ENCODE data around the gene CXCR5. TPM values are rescaled to one million over a fixed set of nuclear protein-coding genes. Genes with fewer than 3 reads are reported as not detected.

The CXCR5 gene
- total and polyA plus RNA-seq, 7 donors = under 0.01 to 11.5 (median 0.23) TPM; not detected in 4

- H3K4me1 ChIP-seq = no peaks in the 10 kb centered on the region
- no peaks in the 10 kb centered on the region for H3K9me3 ChIP-seq
- no peaks in the 10 kb centered on the region for H3K36me3 ChIP-seq
- no peak overlapping the region for H3K27ac ChIP-seq
- 76 to 87% methylated on average over 4 of the region's 4 CpGs for WGBS, 2 donors
- no peak for DNase-seq
- no peak for TF ChIP-seq POLR2AphosphoS5 (IDR thresholded peaks at IDR 0.05)
- no peak for TF ChIP-seq POLR2A (IDR thresholded peaks at IDR 0.05)
- TF ChIP-seq EP300 (IDR thresholded peaks at IDR 0.05) = no peak
- no peak for TF ChIP-seq CTCF (IDR thresholded peaks at IDR 0.05)
- intact Hi-C loops (cut with DNase I) = no loop called here
- no peaks in the 10 kb centered on the region for H3K27me3 ChIP-seq
- H3K4me3 ChIP-seq = no peak overlapping the region
Measured at GRCh38 chr11:118856314-118856713, 27.4 kb upstream of the CXCR5 start.

GRCh38 chr11:118857385-118857784 is 26.3 kb upstream of the CXCR5 start:
- intact Hi-C loops (cut with DNase I) = no loop called here
- no peaks in the 10 kb centered on the region for H3K27me3 ChIP-seq
- WGBS, 2 donors = 76 to 92% methylated on average over 5 of the region's 5 CpGs

GRCh38 chr11:118859973-118860372 is 23.7 kb upstream of the CXCR5 start:
- intact Hi-C loops (cut with DNase I) = no loop called here
- WGBS, 2 donors = 71 to 77% methylated on average over 4 of the region's 4 CpGs
- H3K27ac ChIP-seq = no peak overlapping the region
- no peak for TF ChIP-seq POLR2AphosphoS5 (IDR thresholded peaks at IDR 0.05)
- TF ChIP-seq POLR2A (IDR thresholded peaks at IDR 0.05) = no peak
- no peak for TF ChIP-seq EP300 (IDR thresholded peaks at IDR 0.05)
- no peak for TF ChIP-seq CTCF (IDR thresholded peaks at IDR 0.05)
- no peaks in the 10 kb centered on the region for H3K36me3 ChIP-seq
- no peaks in the 10 kb centered on the region for H3K4me1 ChIP-seq
- H3K9me3 ChIP-seq = no peaks in the 10 kb centered on the region
- DNase-seq = no peak
- H3K27me3 ChIP-seq = no peaks in the 10 kb centered on the region
- H3K4me3 ChIP-seq = no peak overlapping the region

More at GRCh38 chr11:118857385-118857784, 26.3 kb upstream of the CXCR5 start:
- DNase-seq = no peak
- no peaks in the 10 kb centered on the region for H3K4me1 ChIP-seq
- H3K27ac ChIP-seq = no peak overlapping the region
- TF ChIP-seq POLR2AphosphoS5 (IDR thresholded peaks at IDR 0.05) = no peak
- no peak for TF ChIP-seq EP300 (IDR thresholded peaks at IDR 0.05)
- TF ChIP-seq CTCF (IDR thresholded peaks at IDR 0.05) = no peak
- no peak for TF ChIP-seq POLR2A (IDR thresholded peaks at IDR 0.05)
- no peak overlapping the region for H3K4me3 ChIP-seq
- H3K9me3 ChIP-seq = no peaks in the 10 kb centered on the region
- no peaks in the 10 kb centered on the region for H3K36me3 ChIP-seq

GRCh38 chr11:118868659-118869058 is 15.0 kb upstream of the CXCR5 start:
- H3K27ac ChIP-seq = no peak overlapping the region
- no peaks in the 10 kb centered on the region for H3K36me3 ChIP-seq
- TF ChIP-seq POLR2AphosphoS5 (IDR thresholded peaks at IDR 0.05) (no peak), POLR2A (IDR thresholded peaks at IDR 0.05) (no peak), CTCF (IDR thresholded peaks at IDR 0.05) (no peak), EP300 (IDR thresholded peaks at IDR 0.05) (no peak)
- H3K27me3 ChIP-seq = no peaks in the 10 kb centered on the region
- no peak for DNase-seq
- no peaks in the 10 kb centered on the region for H3K9me3 ChIP-seq
- intact Hi-C loops (cut with DNase I) = no loop called here
- WGBS, 2 donors = 67 to 73% methylated on average over 2 of the region's 2 CpGs
- H3K4me1 ChIP-seq = peaks cover 0 to 19% (median 19%) of the 10 kb centered on the region in 4 donors
- no peak overlapping the region for H3K4me3 ChIP-seq

Measured in sigmoid colon (tissue), 7 donors.